GM19455 (cell line): ENCODE results near the gene HTT.

Source experiments
- ATAC-seq: cut with Tn5 transposase; IDR thresholded peaks from one replicate; pipeline ENCODE4 v1.9.1; 2021; ENCODE audit not compliant: unreplicated experiment

HTT gene

GRCh38 chr4:3215256-3215655 lies 140.8 kb downstream of the HTT start:
- no peak for ATAC-seq

- ATAC-seq = no peak
These were observed 141.3 kb downstream of the HTT start for GRCh38 chr4:3215733-3216132.

GRCh38 chr4:3217266-3217665 lies 142.8 kb downstream of the HTT start:
- no peak for ATAC-seq

GRCh38 chr4:3217771-3218170 lies 143.3 kb downstream of the HTT start:
- ATAC-seq = no peak

- ATAC-seq = no peak
These were observed 144.6 kb downstream of the HTT start for GRCh38 chr4:3218824-3219760.

- ATAC-seq = no peak
These were observed 145.4 kb downstream of the HTT start for GRCh38 chr4:3219761-3220475.

GRCh38 chr4:3220476-3221183 lies 146.1 kb downstream of the HTT start:
- ATAC-seq = no peak

GRCh38 chr4:3221184-3221494 lies 146.7 kb downstream of the HTT start:
- no peak for ATAC-seq

GRCh38 chr4:3221996-3222395 lies 147.5 kb downstream of the HTT start:
- ATAC-seq = no peak

- no peak for ATAC-seq
These were observed 148.9 kb downstream of the HTT start for GRCh38 chr4:3223346-3223745.

- ATAC-seq = no peak
These were observed 149.7 kb downstream of the HTT start for GRCh38 chr4:3223956-3224748.

GRCh38 chr4:3225071-3225850 lies 150.8 kb downstream of the HTT start:
- ATAC-seq = no peak

- no peak for ATAC-seq
These were observed 151.5 kb downstream of the HTT start for GRCh38 chr4:3225936-3226335.

- no peak for ATAC-seq
These were observed 152.0 kb downstream of the HTT start for GRCh38 chr4:3226467-3226866.

- no peak for ATAC-seq
These were observed 152.5 kb downstream of the HTT start for GRCh38 chr4:3226944-3227343.

- no peak for ATAC-seq
These were observed 153.6 kb downstream of the HTT start for GRCh38 chr4:3227878-3228675.

- no peak for ATAC-seq
These were observed 154.4 kb downstream of the HTT start for GRCh38 chr4:3228881-3229280.

GRCh38 chr4:3229328-3229727 lies 154.8 kb downstream of the HTT start:
- no peak for ATAC-seq

GRCh38 chr4:3229964-3230363 lies 155.5 kb downstream of the HTT start:
- no peak for ATAC-seq
